Measurements from ENCODE around the gene RBX1.
"Not testable (repeated sequence)": the region's sequence is repeated elsewhere in the genome, so short reads cannot be mapped to it uniquely, and the experiment has no call there.

Gene RBX1

DNA sequence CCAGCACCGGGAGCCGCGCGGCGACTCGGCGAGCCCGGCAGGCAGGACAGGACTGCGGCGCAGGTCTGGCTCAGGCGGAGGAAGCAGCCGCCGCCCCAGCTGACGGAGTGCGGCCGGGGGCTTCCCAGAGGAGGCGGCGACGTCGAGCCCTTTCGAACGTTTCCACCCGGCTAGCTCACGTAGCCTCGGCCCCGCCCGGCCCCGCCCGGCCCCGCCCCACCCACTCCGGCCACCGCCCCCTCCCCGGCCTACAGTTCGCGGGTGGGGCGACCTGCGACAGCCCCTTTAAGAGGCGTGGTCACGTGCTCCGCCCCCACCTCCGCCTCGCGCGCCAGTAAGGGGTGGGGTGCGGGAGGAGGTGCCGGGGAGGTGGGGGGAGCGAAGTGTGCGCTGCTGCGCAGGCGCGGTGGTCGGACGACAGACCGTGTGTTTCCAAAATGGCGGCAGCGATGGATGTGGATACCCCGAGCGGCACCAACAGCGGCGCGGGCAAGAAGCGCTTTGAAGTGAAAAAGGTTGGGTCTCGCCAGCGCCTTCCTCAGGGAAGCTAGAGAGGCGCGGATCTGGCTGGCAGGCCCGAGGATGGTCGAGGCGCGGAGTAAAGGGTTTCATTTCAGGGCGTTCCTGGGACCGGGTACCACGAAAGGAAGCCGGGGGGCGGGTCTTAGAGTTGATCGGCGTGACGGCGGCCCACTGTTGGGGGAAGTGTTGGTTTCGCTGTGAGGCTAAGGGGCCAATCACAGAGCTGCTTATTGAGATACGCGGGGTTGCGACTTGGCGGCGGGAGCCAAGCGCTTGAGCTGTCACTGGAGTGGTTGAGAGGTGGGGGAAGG lies at the start of gene RBX1:
Gene RBX1, plus strand, starts transcription at position 417 of the 833 bp plus-strand sequence. Its CDS starts 21 bp downstream, at position 438.
- peak; percentile 99 for DNase-seq (ENCODE audit: low spot score)

GRCh38 chr22:40904101-40904500 lies 47.1 kb upstream of the RBX1 start:
- no peak for DNase-seq (ENCODE audit: low spot score)

GRCh38 chr22:40908895-40909294 lies 42.3 kb upstream of the RBX1 start:
- no peak for DNase-seq (ENCODE audit: low spot score)

GRCh38 chr22:40911772-40912171 lies 39.4 kb upstream of the RBX1 start:
- peak; percentile 39 for DNase-seq (ENCODE audit: low spot score)

DNA sequence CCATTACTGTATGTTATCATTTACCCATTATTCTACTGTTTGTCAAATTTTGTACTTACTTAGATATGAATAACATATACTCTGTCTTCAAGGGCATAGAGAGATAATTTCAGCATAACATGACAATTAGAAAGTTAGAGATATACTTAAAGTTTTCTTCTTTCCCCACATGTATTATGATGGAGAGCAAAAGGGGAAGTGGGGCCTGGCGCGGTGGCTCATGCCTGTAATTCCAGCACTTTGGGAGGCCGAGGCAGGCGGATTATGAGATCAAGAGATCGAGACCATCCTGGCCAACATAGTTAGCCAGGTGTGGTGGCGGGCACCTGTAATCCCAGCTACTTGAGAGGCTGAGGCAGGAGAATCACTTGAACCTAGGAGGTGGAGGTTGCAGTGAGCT lies 38.2 kb upstream of the RBX1 start:
- not testable (repeated sequence) for DNase-seq (ENCODE audit: low spot score)

DNA sequence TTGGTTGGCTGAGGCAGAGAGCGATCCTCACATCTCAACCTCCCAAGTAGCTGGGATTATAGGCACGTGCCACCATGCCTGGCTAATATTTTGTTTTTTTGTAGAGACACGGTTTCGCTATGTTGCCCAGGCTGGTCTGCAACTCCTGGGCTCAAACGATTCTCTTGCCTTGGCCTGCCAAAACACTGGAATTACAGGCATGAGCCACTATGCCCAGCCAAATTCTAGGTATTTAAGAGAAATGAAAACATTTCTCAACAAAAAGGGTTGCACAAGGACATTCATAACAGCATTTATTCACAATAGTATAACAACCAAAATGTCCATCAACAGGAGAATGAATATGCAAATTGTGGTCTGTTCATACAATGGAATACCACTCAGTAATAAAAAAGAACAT lies 31.7 kb upstream of the RBX1 start:
- DNase-seq (ENCODE audit: low spot score) = no peak

- no peak for DNase-seq (ENCODE audit: low spot score)
These were observed 30.7 kb upstream of the RBX1 start for GRCh38 chr22:40920526-40920925.

DNA sequence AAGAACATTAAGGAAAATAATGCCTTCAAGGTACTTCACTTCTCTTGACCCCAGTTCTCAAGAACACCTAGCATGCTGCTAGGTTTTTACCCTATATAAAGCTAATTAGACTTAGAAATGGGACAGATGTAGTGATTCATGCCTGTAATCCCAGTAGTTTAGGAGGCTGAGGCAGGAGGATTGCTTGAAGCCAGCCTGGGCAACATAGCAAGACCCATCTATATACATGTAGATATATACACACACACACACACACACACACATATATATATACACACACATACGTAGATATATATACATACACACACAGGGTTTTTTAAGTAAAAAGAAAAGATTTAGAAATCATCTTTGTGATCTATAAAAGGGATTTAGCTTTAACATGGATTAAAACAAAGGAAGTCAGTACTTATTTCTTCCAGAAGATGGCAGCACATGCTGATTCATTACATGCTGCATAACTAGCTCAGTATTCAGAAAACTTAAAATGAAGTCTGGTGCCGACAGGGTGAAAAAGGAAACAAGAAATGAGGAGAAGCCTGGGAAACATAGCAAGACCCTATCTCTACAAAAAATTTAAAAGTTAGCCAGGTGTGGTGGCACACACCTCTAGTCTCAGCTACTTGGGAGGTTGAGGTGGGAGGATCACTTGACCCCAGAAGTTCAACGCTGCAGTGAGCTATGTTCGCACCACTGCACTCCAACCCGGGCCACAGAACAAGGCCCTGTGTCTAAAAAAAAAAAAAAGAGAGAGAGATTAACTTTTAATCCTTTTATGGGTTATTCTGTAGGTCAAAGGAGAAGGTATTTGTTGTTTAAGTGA lies 28.5 kb upstream of the RBX1 start:
- DNase-seq (ENCODE audit: low spot score) = peak; percentile 42

DNA sequence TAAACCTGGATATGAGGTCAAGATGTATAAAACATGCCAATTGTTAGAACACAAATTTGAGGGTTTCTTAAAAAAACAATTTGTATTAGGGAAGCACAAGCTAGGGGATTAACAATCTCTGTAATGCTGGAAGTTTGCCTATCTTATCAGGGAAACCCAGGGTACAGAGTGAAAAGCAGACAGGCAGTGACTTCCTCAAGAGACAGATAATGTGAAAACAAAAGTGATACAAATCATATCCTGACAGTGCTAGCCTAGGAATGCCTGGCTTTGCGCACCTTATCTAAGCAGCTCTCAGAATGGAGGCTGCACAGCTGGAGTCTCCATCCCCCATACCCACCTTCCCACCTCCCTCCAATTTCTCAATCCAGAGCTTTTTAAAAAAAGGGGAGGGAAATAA lies 22.5 kb upstream of the RBX1 start:
- no peak for DNase-seq (ENCODE audit: low spot score)

GRCh38 chr22:40932396-40932795 lies 18.8 kb upstream of the RBX1 start:
- no peak for DNase-seq (ENCODE audit: low spot score)

- DNase-seq (ENCODE audit: low spot score) = no peak
These were observed 12.0 kb upstream of the RBX1 start for GRCh38 chr22:40939202-40939601.

DNA sequence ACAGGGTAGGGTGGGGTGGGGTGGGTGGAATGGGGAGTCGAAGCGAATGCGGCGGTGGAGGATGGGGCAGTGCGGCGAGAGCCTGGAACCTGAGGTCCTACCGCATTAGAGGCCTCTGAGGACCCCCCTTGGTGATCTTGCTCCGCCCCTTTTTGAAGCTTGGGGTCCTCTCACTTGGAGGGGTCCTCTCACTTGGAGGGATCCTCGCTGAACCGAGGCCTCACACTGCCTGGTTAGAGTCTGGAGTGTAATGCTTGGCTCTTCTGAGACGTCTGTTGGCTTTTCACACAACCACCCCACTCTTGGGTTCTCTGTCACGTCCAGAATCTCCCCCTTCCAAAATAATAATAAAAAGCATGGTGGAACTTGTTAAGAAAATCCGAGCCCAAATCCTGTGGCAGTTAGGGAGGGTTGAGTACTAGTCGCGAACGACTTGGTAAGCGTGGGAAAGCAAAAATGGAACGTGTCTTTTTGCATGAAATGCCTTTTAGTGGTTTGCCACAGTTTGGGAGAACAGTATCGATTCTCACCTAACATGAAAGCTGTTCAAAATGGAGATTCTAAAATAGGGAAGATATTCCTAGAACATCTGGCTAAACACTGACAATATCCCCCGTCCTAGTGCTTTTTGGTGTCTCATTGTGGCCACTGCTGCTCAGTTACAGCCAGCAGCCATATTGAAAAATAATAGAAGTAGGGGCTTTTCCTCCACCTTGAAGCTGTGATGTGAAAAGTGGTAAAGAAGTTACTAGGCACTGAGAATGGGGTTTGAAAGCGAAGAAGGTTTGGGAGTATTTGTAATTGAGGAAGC lies 822 bp downstream of the RBX1 start:
- peak; percentile 11 for DNase-seq (ENCODE audit: low spot score)

- no peak for DNase-seq (ENCODE audit: low spot score)
These were observed 2.3 kb downstream of the RBX1 start for GRCh38 chr22:40953471-40953870.

GRCh38 chr22:40954113-40954512 lies 2.9 kb downstream of the RBX1 start:
- no peak for DNase-seq (ENCODE audit: low spot score)

DNA sequence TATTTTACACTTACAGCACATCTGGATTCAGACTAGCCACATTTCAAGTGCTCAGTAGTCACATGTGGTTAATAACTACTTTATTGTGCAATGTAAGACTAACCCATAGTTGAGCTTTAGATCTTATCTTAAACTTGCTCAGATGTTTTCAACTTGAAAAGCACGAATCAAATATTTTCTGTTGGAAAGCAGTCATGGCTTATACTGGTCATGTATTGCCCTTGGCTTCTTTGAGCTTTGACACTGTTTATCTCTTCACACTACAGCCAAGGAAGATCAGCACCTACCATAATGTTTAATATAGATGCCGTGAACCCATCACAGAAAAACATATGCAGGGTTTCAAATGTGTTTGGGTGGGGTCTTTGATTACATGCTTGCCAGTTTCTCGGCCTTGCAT lies 4.4 kb downstream of the RBX1 start:
- no peak for DNase-seq (ENCODE audit: low spot score)

DNA sequence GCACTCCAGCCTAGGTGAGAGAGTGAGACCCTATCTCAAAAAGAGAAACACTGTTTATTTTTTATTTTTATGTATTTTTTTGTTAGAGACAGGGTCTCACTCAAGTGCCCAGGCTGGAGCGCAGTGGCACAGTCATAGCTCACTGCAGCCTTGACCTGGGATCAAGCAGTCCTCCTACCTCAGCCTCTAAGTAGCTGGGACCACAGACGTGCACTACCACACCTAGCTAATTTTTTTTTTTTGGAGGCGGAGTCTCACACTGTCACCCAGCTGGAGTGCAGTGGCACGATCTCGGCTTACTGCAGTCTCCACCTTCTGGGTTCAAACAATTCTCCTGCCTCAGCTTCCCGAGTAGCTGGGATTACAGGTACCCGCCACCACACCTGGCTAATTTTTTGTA lies 6.4 kb downstream of the RBX1 start:
- DNase-seq (ENCODE audit: low spot score) = no peak

DNA sequence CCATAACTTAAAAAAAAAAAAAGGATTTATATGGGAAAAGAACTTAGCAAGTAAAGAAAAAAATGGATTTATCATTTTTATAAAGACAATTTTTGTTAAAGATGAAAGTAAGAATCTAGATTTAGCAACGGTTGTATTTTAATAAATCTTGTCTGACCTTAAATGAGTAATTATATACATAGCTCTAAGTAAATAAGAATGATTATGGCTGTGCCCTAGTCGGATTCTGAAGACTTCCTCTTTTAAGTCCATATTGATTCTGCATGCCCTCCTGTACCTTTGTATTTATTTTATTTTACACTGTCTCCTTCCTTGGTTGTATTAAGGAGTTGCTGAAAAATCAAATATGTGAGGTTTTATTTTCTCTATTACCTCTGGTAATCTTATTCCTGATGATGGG lies 7.1 kb downstream of the RBX1 start:
- DNase-seq (ENCODE audit: low spot score) = no peak

DNA sequence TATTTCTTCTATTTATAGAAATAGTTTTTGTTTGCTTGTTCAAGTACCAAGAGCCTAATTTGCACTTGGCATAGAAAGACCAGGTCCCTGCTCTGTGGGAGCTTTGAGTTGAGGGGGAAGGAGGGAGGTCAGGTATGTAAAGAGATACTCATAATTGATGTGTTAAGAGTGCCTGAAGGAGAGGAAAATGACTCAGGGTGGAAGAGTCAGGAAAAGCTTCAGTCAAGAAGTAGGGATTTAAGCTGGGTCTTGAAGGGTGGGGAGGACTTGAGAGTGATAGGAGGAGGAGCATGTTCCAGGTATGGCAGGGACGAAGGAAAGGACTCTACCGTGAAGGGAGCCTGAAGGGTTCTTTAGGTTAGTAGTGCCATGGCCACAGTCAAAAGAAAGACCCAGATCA lies 9.0 kb downstream of the RBX1 start:
- no peak for DNase-seq (ENCODE audit: low spot score)

DNA sequence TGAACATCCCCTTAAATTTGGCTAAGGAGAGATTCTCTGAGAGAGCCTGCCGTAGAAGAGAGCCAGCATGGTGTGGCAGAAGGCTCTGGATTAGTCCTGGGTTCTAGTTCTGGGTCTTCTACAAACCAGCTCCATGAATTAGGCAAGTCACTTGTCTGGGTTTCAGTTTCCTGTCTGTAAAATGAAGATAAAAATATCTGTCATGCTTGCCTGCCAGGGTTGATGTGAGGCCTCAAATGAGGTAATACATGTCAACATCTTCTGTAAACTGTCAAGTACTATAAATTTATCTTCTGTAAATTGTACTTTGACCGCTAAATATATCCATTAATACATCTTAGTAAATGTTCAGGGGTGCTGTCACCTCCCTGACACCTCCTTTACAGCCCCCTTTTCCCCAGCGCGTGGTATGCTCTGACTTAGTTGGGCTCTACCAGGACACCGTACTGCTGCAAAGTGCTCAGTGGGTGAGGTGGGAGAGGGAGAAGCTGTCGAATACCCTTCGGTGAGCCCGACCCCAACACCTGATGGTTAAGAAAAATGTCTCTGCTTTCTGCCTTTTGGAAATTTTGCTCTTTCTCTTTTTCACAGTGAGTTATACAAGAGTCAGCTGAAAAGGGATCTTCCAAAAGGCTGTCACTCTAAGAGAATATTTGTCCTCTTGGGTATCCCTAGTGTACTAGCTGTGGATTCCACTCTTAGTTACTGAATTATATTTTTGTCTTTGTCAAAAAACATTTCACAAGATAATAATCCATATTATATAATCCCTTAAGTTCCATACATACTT lies 15.0 kb downstream of the RBX1 start:
- no peak for DNase-seq (ENCODE audit: low spot score)

DNA sequence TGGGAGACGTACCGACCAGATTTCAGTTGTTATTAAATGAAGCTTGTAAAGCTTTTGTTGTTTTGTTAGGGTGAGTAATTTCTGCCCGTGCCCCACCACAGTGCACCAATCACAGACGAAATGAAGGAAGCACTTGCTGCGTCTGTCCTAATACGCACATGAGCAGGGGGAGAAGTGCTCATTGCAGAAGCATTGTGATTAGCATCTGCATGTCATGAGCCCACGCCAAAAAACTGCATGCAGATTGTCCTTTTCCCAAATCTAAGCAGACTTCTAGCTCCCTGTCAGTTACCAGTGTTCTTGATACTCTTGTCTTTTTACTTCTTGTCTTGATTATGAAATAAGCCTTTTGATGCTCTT lies 15.5 kb downstream of the RBX1 start:
- DNase-seq (ENCODE audit: low spot score) = no peak

- DNase-seq (ENCODE audit: low spot score) = no peak
These were observed 16.1 kb downstream of the RBX1 start for GRCh38 chr22:40967111-40967760.
